ENCODE measurements around the gene GABRG3.
A peak's percentile ranks its signal among the peaks of the same experiment; 100 is the strongest.

Gene GABRG3

DNA sequence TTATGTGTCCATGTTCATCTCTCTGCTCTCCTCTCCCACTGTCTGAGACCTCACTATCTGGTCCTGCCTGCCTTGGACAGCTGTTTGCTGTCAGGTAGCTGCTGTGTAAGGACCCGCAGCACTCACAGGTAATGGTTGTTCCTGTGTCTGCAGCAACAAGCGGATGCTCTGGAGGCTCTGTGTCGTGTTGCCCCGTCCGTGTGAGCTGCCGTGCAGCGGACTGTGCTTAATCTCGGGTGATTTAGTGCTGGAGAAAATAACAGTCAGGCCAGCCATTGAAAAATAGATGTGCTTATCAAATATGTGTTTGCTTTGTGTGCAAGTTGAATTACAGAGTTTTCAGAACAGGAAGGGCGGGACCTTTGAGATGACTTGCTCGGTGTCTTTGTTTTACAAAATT is 121.4 kb downstream of the GABRG3 start:
- TF ChIP-seq, protein P1, sequence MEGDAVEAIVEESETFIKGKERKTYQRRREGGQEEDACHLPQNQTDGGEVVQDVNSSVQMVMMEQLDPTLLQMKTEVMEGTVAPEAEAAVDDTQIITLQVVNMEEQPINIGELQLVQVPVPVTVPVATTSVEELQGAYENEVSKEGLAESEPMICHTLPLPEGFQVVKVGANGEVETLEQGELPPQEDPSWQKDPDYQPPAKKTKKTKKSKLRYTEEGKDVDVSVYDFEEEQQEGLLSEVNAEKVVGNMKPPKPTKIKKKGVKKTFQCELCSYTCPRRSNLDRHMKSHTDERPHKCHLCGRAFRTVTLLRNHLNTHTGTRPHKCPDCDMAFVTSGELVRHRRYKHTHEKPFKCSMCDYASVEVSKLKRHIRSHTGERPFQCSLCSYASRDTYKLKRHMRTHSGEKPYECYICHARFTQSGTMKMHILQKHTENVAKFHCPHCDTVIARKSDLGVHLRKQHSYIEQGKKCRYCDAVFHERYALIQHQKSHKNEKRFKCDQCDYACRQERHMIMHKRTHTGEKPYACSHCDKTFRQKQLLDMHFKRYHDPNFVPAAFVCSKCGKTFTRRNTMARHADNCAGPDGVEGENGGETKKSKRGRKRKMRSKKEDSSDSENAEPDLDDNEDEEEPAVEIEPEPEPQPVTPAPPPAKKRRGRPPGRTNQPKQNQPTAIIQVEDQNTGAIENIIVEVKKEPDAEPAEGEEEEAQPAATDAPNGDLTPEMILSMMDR (IDR thresholded peaks at IDR 0.05; ENCODE audit: low read depth, low read length), result no peak

DNA sequence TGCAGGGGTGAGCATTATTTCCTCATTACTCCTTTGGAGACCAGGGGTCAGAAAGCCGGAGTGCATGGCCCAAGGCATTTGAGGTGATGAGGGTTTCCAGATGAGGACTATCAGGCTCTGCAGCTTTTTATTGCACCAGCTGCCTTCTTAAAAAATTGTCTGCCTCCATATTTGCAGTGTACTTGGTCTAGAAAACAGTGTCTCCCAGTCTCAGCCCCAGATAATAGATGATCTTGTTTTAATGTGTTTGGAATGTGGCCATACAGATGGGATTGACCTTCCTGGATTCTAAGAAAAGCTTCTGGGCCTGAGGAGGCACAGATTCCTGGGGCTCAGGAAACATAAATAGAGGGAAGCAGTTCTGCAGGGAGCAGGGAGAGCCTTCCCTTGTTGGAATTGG is 123.3 kb downstream of the GABRG3 start:
- no peak for DNase-seq (ENCODE audit: extremely low read depth, low read depth)
- TF ChIP-seq, protein P1 (IDR thresholded peaks at IDR 0.05; ENCODE audit: low read depth, low read length), result no peak

More for the DNA sequence above, 121.4 kb downstream of the GABRG3 start:
- no peak for DNase-seq (ENCODE audit: extremely low read depth, low read depth)

DNA sequence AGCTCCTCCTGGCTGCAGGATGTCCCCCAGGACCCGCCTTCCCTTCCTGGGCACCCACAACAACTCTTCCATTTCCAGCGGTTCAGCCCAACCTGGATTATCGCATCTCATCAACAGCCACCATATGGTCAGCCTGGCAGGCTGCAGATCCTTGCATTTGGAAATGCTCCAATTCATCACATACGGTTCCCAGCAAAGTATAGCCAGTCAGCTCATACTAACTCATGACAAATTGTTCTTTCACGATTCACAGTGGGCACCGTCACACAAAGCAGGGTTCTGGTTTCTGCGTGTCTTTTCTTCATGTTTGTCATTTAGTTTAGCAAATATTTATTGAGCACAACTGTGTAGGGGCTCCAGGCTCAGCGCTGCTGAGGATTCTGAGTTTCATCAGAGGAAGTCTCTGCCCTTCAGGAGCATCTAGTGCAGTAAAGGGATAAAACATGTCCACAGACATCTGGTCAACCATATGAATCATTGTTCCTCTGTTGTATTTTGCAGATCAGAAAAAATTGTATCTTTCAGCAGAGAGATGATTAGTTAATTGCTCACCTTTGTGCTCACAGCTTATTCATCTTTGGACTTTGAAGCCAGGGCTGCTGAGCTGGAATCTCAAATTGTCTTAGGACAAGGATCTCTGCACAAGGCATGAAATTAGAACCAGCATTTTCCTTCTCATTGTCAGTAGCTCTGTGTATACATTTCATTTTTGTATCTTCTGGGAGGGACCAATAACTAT is 125.1 kb downstream of the GABRG3 start:
- peak; percentile 2 for DNase-seq (ENCODE audit: extremely low read depth, low read depth)
- TF ChIP-seq, protein P1 (IDR thresholded peaks at IDR 0.05; ENCODE audit: low read depth, low read length), result no peak

DNA sequence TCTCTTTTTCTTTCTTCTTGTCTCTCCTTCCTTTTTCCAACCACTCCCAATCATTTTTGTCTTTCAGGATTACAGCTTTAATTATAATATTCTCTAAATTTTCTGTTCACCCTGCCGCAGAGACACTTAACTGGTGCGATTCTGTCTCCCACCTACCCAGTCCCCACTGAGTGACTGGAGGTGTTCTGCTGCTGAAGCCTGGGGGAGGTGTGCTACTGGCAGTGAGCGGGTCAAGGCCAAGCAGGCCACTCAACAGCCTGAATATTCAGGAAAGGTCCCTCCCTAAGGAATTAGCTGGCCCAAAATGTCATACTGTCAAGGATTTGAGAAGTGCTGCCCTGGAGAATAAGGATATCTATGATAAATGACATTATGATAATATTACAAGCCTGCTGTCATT is 126.5 kb downstream of the GABRG3 start:
- TF ChIP-seq, protein P1 (IDR thresholded peaks at IDR 0.05; ENCODE audit: low read depth, low read length), result no peak

DNA sequence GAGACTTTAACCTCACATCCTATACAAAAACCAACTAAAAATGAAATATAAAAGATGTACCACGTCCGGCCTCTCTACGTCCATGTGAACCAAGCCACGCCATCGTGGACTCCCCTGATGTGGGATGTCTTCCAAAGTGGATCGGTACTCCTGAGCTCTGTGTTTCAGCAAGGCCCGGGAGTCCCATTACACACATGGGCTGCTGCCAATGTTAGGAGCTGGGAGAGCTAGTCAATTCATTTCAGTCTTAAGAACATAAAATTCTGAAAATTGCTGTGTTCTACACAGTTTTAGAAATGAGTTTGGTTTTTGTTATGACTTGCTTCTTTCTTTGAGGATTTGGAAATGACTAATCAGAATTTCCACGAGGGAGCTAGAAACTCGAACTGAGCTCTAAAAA is 131.0 kb downstream of the GABRG3 start:
- TF ChIP-seq, protein P1 (IDR thresholded peaks at IDR 0.05; ENCODE audit: low read depth, low read length), result no peak
- no peak for DNase-seq (ENCODE audit: extremely low read depth, low read depth)

More for the DNA sequence above, 126.5 kb downstream of the GABRG3 start:
- DNase-seq (ENCODE audit: extremely low read depth, low read depth), result no peak

DNA sequence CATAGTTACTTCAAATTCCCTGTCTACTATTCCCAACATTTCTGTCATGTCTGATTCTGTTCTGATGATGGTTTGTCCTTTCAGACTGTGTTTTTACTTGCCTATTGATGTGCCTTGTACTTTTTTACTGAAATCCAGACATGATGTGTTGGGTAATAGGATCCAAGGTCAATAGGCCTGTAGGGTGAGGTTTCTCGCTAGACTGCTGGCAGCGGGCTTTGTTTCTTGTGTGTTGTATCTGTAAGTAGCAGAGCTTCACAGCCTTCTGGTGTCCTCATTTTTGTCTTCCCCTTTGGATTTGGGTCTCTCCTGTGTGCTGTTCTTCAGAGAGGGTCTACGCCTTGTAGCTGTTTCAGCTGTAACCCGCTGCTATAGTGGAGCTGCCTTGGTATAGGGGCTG is 140.3 kb downstream of the GABRG3 start:
- TF ChIP-seq, protein P1 (IDR thresholded peaks at IDR 0.05; ENCODE audit: low read depth, low read length), result no peak
- DNase-seq (ENCODE audit: extremely low read depth, low read depth), result no peak

DNA sequence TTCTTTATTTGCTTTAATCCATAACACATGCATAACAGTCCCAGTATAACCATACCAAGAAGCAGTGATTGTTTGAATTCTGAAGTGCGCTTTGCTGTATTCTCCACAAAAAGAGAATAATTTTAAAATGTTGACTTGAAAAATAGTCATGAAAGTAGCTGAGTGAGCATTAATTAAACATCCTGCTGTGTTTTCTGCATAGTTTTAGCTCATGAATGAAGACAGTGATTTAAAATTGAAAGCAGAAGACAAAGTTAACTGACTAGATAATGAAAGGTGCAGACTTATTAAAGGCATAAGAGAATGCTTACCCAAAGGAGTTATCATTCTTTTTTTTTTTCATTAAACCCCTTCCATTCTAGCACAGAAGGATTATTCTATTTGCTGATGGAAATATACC is 143.5 kb downstream of the GABRG3 start:
- no peak for DNase-seq (ENCODE audit: extremely low read depth, low read depth)
- TF ChIP-seq, protein P1 (IDR thresholded peaks at IDR 0.05; ENCODE audit: low read depth, low read length), result no peak

All from AG09319 (cell line).